Measurements from ENCODE around the gene SPOP.

DNA sequence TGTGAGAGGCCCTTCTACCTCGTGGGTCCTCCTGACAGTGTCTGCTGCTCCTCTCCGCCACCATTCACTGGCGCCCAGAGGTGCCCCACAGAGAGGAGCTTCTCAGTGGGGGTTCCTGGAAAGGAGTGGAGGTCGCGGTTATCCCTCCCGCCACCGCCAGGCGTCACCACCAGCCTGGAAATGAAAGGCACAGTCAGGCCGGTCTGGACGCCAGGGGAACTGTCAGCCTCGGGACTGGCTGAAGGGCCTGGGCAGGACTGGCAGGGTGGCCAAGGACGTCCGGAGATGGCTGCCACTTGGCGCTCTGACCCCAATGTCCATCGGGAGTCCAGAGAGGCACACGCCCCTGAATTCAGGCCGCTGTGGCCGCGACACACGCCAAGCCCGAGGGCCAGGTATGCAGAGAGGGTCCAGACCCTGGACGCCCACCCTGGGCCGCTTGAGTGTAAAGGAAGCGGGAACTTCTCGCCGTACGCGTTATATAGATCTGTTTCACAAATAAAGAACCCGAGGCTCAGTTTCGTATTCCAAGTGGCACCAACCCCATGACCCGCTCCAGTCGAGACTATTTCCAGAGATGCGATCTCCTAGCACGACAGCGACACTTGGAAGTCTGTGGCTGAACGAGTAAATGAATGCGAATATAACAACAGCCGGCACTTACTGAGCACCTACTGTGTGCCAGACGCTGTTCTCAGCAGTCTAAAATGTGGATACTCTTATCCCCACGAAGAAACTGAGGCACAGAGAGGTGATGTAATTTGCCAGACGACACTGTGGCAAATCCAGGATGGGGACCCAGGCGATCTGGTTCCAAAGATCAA, 109.8 kb downstream of the SPOP start:
- TF ChIP-seq SIN3A (IDR thresholded peaks at IDR 0.05; ENCODE audit: borderline replicate concordance, insufficient read depth, low read depth, low read length) (no peak), CTCF (IDR thresholded peaks at IDR 0.05) (peak; percentile 97), TCF7L2 (IDR thresholded peaks at IDR 0.05; ENCODE audit: low read depth, low read length) (no peak)
